WTC11 (cell line): Measurements from ENCODE around the gene TOMM40. TPM values are rescaled to one million over a fixed set of nuclear protein-coding genes. Genes with fewer than 3 reads are reported as not detected.

ENCODE experiments used
- ATAC-seq: fragments of 200-7000 bp; cut with Tn5 transposase; 2 replicates; pipeline ENCODE4 v1.10.0; 2021; ENCODE audit warnings: mild to moderate bottlenecking, moderate library complexity
- CTCF ChIA-PET: fragments of 300-600 bp; sonication (Branson Sonifier 250); formaldehyde crosslinking; loops from one replicate; lab custom pipeline; 2021; ENCODE audit warnings: antibody characterized with exemption; lab: Charles Lee
- POLR2A ChIA-PET: fragments of 350-600 bp; sonication (Branson Sonifier 250); formaldehyde crosslinking; loops from one replicate; lab custom pipeline; 2021; ENCODE audit warnings: antibody characterized with exemption; lab: Charles Lee
- DNase-seq: peaks from one replicate; pipeline ENCODE4 v3.0.0; 2021; ENCODE audit warnings: low spot score
- H3K27ac Mint-ChIP-seq: 2 replicates; pipeline ENCODE4 v1.8.0; 2021; ENCODE audit warnings: mixed read lengths
- H3K27me3 Mint-ChIP-seq: 2 replicates; pipeline ENCODE4 v1.8.0; 2021; ENCODE audit warnings: low read depth, mild to moderate bottlenecking, moderate library complexity, mixed read lengths
- H3K36me3 Mint-ChIP-seq: 2 replicates; pipeline ENCODE4 v1.8.0; 2021; ENCODE audit warnings: mixed read lengths
- H3K4me1 Mint-ChIP-seq: 2 replicates; pipeline ENCODE4 v1.8.0; 2022; ENCODE audit warnings: mixed read lengths
- H3K4me3 Mint-ChIP-seq: 2 replicates; pipeline ENCODE4 v1.8.0; 2021; ENCODE audit warnings: mild to moderate bottlenecking, moderate library complexity, mixed read lengths
- H3K9me3 Mint-ChIP-seq: 2 replicates; pipeline ENCODE4 v1.8.0; 2021; ENCODE audit warnings: mixed read lengths
- CREB1 ChIP-seq: sonication (generic); formaldehyde crosslinking; IDR thresholded peaks from 2 replicates; pipeline ENCODE4 v1.8.0; 2023; ENCODE audit warnings: mild to moderate bottlenecking, missing genetic modification reagents
- ELF4 ChIP-seq: sonication (generic); formaldehyde crosslinking; IDR thresholded peaks from 2 replicates; pipeline ENCODE4 v1.8.1; 2022; ENCODE audit warnings: low read depth, mild to moderate bottlenecking, moderate library complexity, missing genetic modification reagents
- EMX1 ChIP-seq: fragments of 250-450 bp; sonication (Bioruptor Pico); IDR thresholded peaks from 2 replicates; pipeline ENCODE4 v1.8.0; 2021; ENCODE audit warnings: mild to moderate bottlenecking
- ESRRA ChIP-seq: sonication (generic); formaldehyde crosslinking; IDR thresholded peaks from 2 replicates; pipeline ENCODE4 v1.8.1; 2022; ENCODE audit warnings: mild to moderate bottlenecking, missing genetic modification reagents, borderline replicate concordance
- FOXP1 ChIP-seq: sonication (generic); formaldehyde crosslinking; IDR thresholded peaks from 2 replicates; pipeline ENCODE4 v1.8.0; 2022; ENCODE audit warnings: missing genetic modification reagents, mild to moderate bottlenecking, moderate library complexity, borderline replicate concordance
- GABPB1 ChIP-seq: sonication (generic); formaldehyde crosslinking; IDR thresholded peaks from 2 replicates; pipeline ENCODE4 v1.8.1; 2023; ENCODE audit warnings: mild to moderate bottlenecking, missing genetic modification reagents
- HMGA2 ChIP-seq: fragments of 250-450 bp; sonication (Bioruptor Pico); IDR thresholded peaks from 2 replicates; pipeline ENCODE4 v1.4.0; 2021; ENCODE audit warnings: mild to moderate bottlenecking, moderate library complexity
- NR1H2 ChIP-seq: sonication (generic); formaldehyde crosslinking; IDR thresholded peaks from 2 replicates; pipeline ENCODE4 v1.9.0; 2021; ENCODE audit warnings: mild to moderate bottlenecking, moderate library complexity, missing genetic modification reagents
- NR3C1 ChIP-seq: sonication (generic); formaldehyde crosslinking; conservative IDR thresholded peaks from 2 replicates; pipeline ENCODE4 v1.8.1; 2023; ENCODE audit warnings: low read depth, mild to moderate bottlenecking, missing genetic modification reagents
- SMAD4 ChIP-seq: sonication (generic); formaldehyde crosslinking; IDR thresholded peaks from 2 replicates; pipeline ENCODE4 v1.8.0; 2022; ENCODE audit warnings: mild to moderate bottlenecking, missing genetic modification reagents
- TEAD4 ChIP-seq: sonication (generic); formaldehyde crosslinking; IDR thresholded peaks from 2 replicates; pipeline ENCODE4 v1.8.0; 2022; ENCODE audit warnings: mild to moderate bottlenecking, missing genetic modification reagents
- ZNF396 ChIP-seq: fragments of 250-450 bp; sonication (Bioruptor Pico); IDR thresholded peaks from 2 replicates; pipeline ENCODE4 v1.8.0; 2021; ENCODE audit warnings: mild to moderate bottlenecking, moderate library complexity, borderline replicate concordance
- total RNA-seq: library from RNA; stranded (reverse); gene quantifications from 3 replicates; pipeline ENCODE4 v1.2.3, GENCODE V29; 2021
- TF ChIP-seq, protein P1 (sequence below): sonication (generic); formaldehyde crosslinking; IDR thresholded peaks from 2 replicates; pipeline ENCODE4 v1.8.1; 2022; ENCODE audit warnings: low read depth, missing genetic modification reagents, borderline replicate concordance
- TF ChIP-seq, protein P2 (sequence below): fragments of 250-450 bp; sonication (Bioruptor Pico); conservative IDR thresholded peaks from 2 replicates; pipeline ENCODE4 v1.9.0; 2021; ENCODE audit warnings: mild to moderate bottlenecking
- TF ChIP-seq, protein P3 (sequence below): fragments of 250-450 bp; sonication (Bioruptor Pico); IDR thresholded peaks from 2 replicates; pipeline ENCODE4 v1.8.0; 2021; ENCODE audit warnings: mild to moderate bottlenecking
- TF ChIP-seq, protein P4 (sequence below): sonication (generic); formaldehyde crosslinking; IDR thresholded peaks from 2 replicates; pipeline ENCODE4 v1.8.1; 2023; ENCODE audit warnings: mild to moderate bottlenecking, missing genetic modification reagents, borderline replicate concordance
- TF ChIP-seq, protein P5 (sequence below): sonication (generic); formaldehyde crosslinking; IDR thresholded peaks from 2 replicates; pipeline ENCODE4 v1.8.1; 2022; ENCODE audit warnings: mild to moderate bottlenecking, moderate library complexity, missing genetic modification reagents
- TF ChIP-seq, protein P6 (sequence below): sonication (generic); formaldehyde crosslinking; IDR thresholded peaks from 2 replicates; pipeline ENCODE4 v1.8.1; 2023; ENCODE audit warnings: mild to moderate bottlenecking, missing genetic modification reagents

The TOMM40 gene
- total RNA-seq, 1 experiment from 2014 or later = 221 TPM

DNA sequence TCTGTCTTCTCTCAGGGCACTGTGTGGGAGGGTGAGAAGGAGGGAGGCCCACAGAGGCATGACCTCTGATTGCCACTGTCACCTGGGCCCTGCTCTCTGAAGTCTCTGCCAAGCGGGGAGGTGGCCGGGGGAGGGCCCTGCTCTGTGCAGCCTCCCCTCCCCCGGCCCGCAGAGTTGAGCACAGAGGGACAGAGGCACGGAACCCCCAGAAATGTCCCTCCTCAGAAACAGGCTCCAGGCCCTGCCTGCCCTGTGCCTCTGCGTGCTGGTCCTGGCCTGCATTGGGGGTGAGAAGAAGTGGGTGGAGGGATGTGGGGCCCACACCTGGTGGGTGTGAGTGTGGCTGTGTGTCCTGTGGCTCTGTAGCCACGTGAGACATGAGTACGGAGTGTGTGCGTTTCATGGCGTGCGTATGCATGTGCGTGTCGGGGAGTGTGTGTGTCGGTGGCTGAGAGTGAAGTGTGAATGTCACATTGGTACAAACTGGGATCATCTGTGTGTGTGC is 51.1 kb downstream of the TOMM40 start, which contains the start of gene APOC4 (continued):
- TF ChIP-seq, protein P1, sequence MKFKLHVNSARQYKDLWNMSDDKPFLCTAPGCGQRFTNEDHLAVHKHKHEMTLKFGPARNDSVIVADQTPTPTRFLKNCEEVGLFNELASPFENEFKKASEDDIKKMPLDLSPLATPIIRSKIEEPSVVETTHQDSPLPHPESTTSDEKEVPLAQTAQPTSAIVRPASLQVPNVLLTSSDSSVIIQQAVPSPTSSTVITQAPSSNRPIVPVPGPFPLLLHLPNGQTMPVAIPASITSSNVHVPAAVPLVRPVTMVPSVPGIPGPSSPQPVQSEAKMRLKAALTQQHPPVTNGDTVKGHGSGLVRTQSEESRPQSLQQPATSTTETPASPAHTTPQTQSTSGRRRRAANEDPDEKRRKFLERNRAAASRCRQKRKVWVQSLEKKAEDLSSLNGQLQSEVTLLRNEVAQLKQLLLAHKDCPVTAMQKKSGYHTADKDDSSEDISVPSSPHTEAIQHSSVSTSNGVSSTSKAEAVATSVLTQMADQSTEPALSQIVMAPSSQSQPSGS (CRISPR knock-in tag) = no peak

DNA sequence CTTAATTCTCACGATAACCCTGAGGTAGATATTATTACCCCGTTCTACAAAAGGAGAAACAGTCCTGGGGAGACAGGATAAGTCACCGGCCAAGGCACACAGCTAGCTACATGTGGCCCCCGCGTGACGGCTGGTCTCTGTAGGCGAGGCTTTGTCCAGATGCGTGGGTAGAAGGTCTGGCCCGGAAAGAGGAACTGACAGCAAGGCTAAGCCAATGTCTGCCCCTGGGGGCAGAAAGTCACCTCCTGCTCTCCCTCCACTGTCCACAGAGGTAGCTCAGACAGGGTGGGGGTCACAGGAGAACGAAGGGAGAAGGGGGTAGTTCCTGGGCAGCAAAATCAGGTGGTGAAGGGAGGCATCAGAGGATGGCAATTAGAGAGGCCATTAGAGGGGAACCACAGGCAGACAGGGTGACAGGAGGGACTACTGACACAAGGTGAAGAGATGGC is 52.8 kb downstream of the TOMM40 start:
- TF ChIP-seq SMAD4 (CRISPR knock-in tag) (no peak), CREB1 (CRISPR knock-in tag) (no peak), ESRRA (no peak), GABPB1 (CRISPR knock-in tag) (no peak), FOXP1 (CRISPR knock-in tag) (no peak), TEAD4 (no peak)
- TF ChIP-seq, protein P1 (CRISPR knock-in tag) = no peak
- TF ChIP-seq, protein P2, sequence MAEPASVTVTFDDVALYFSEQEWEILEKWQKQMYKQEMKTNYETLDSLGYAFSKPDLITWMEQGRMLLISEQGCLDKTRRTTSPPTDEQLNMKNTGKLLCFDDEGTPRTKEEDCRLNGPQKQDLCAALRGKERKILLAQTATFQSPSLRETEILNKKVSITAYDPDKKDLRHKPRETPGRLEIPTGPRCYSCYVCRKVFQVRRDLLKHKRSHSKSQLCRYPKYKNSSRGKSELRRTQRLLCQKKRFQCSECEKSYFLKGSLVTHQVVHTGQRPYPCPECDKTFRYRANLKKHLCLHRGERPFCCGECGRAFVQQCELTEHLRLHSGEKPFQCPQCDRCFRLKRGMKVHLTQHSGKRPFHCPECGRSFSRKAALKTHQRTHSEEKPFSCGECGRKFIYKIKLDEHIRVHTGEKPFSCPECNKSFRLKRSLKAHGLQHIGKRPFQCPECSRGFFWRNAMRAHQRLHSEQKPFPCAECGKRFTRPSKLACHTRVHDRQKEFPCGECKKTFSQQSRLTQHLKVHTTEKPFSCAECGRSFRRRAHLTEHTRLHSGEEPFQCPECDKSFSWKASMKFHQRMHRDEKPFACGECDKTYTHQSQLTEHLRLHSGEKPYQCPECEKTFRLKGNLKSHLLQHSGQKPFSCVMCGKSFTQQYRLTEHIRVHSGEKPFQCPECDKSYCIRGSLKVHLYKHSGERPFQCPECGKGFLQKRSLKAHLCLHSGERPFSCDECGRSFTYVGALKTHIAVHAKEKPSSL (CRISPR knock-in tag) = no peak
- Mint-ChIP-seq H3K36me3 (no peaks in the 10 kb centered on the region), H3K27ac (no peak overlapping the region; the same call in 1 of the 2 replicates), H3K4me1 (no peaks in the 10 kb centered on the region), H3K27me3 (no peaks in the 10 kb centered on the region; the same call in none of the 2 replicates), H3K9me3 (no peaks in the 10 kb centered on the region), H3K4me3 (no peak overlapping the region)
- DNase-seq = no peak
- ChIA-PET CTCF (interaction anchor here (1.5 kb wide), 1 partner anchor 8 kb away, joined by 6 read pairs; no protein-coding TSS in a partner anchor), POLR2A (no interaction called here)
- no peak for ATAC-seq

DNA sequence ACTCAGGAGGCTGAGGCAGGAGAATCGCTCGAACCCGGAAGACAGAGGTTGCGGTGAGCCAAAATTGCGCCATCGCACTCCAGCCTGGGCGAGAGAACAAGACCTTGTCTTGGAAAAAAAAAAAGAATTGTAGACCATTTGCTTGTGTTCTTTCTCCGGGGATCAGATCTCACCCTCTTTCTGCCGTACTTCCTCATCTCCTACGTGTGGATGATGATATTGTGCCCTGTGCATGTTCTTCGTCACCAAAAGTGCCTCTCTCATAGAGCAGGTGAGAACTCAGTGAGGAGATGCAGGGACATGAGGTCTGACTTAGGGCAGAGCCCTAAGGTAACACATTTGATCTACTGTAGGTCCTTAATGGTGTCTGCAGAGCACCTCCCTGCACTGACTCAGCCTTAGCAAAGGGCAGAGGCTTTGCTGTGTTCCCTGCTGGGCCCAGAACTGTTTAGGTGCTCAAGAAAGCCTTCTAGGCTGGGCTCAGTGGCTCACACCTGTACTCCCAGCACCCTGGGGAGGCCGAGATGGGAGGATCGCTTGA is 56.1 kb downstream of the TOMM40 start:
- no peak overlapping the region for H3K4me3 Mint-ChIP-seq
- H3K27me3 Mint-ChIP-seq = no peaks in the 10 kb centered on the region; the same call in none of the 2 replicates
- H3K36me3 Mint-ChIP-seq = no peaks in the 10 kb centered on the region
- H3K27ac Mint-ChIP-seq = no peak overlapping the region
- DNase-seq = no peak
- CTCF ChIA-PET = interaction anchor here (0.7 to 1.1 kb wide), 2 partner anchors 43 to 70 kb away, joined by 3 read pairs; no protein-coding TSS in a partner anchor
- H3K9me3 Mint-ChIP-seq = no peaks in the 10 kb centered on the region
- POLR2A ChIA-PET = no interaction called here
- TF ChIP-seq, protein P3, sequence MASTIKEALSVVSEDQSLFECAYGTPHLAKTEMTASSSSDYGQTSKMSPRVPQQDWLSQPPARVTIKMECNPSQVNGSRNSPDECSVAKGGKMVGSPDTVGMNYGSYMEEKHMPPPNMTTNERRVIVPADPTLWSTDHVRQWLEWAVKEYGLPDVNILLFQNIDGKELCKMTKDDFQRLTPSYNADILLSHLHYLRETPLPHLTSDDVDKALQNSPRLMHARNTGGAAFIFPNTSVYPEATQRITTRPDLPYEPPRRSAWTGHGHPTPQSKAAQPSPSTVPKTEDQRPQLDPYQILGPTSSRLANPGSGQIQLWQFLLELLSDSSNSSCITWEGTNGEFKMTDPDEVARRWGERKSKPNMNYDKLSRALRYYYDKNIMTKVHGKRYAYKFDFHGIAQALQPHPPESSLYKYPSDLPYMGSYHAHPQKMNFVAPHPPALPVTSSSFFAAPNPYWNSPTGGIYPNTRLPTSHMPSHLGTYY (CRISPR knock-in tag) = no peak
- no peak for TF ChIP-seq NR1H2
- no peak for TF ChIP-seq ELF4
- TF ChIP-seq HMGA2 (CRISPR knock-in tag) = no peak
- no peak for TF ChIP-seq ZNF396 (CRISPR knock-in tag)
- TF ChIP-seq NR3C1 = no peak
- TF ChIP-seq, protein P4, sequence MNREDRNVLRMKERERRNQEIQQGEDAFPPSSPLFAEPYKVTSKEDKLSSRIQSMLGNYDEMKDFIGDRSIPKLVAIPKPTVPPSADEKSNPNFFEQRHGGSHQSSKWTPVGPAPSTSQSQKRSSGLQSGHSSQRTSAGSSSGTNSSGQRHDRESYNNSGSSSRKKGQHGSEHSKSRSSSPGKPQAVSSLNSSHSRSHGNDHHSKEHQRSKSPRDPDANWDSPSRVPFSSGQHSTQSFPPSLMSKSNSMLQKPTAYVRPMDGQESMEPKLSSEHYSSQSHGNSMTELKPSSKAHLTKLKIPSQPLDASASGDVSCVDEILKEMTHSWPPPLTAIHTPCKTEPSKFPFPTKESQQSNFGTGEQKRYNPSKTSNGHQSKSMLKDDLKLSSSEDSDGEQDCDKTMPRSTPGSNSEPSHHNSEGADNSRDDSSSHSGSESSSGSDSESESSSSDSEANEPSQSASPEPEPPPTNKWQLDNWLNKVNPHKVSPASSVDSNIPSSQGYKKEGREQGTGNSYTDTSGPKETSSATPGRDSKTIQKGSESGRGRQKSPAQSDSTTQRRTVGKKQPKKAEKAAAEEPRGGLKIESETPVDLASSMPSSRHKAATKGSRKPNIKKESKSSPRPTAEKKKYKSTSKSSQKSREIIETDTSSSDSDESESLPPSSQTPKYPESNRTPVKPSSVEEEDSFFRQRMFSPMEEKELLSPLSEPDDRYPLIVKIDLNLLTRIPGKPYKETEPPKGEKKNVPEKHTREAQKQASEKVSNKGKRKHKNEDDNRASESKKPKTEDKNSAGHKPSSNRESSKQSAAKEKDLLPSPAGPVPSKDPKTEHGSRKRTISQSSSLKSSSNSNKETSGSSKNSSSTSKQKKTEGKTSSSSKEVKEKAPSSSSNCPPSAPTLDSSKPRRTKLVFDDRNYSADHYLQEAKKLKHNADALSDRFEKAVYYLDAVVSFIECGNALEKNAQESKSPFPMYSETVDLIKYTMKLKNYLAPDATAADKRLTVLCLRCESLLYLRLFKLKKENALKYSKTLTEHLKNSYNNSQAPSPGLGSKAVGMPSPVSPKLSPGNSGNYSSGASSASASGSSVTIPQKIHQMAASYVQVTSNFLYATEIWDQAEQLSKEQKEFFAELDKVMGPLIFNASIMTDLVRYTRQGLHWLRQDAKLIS (CRISPR knock-in tag) = no peak
- TF ChIP-seq, protein P5, sequence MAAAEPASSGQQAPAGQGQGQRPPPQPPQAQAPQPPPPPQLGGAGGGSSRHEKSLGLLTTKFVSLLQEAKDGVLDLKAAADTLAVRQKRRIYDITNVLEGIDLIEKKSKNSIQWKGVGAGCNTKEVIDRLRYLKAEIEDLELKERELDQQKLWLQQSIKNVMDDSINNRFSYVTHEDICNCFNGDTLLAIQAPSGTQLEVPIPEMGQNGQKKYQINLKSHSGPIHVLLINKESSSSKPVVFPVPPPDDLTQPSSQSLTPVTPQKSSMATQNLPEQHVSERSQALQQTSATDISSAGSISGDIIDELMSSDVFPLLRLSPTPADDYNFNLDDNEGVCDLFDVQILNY (CRISPR knock-in tag) = no peak
- TF ChIP-seq ESRRA = no peak
- TF ChIP-seq EMX1 (CRISPR knock-in tag) = no peak
- TF ChIP-seq, protein P6, sequence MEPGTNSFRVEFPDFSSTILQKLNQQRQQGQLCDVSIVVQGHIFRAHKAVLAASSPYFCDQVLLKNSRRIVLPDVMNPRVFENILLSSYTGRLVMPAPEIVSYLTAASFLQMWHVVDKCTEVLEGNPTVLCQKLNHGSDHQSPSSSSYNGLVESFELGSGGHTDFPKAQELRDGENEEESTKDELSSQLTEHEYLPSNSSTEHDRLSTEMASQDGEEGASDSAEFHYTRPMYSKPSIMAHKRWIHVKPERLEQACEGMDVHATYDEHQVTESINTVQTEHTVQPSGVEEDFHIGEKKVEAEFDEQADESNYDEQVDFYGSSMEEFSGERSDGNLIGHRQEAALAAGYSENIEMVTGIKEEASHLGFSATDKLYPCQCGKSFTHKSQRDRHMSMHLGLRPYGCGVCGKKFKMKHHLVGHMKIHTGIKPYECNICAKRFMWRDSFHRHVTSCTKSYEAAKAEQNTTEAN (CRISPR knock-in tag) = no peak
- ATAC-seq = no peak
- no peaks in the 10 kb centered on the region for H3K4me1 Mint-ChIP-seq
